Measurements from ENCODE around the gene LYZL4. TPM values are rescaled to one million over a fixed set of nuclear protein-coding genes. Genes with fewer than 3 reads are reported as not detected.
A peak's percentile ranks its signal among the peaks of the same experiment; 100 is the strongest.

The LYZL4 gene
- total and polyA plus RNA-seq, 2 donors (not counting 1 experiment from before 2014, with no cell fraction given), result not detected

GRCh38 chr3:42369832-42370231, 40.6 kb downstream of the LYZL4 start:
- H3K9me3 Mint-ChIP-seq (ENCODE audit: insufficient read depth), result peaks cover 5% of the 10 kb centered on the region

GRCh38 chr3:42369304-42369703, 41.1 kb downstream of the LYZL4 start:
- no peaks in the 10 kb centered on the region for H4K20me1 ChIP-seq (ENCODE audit: control insufficient read depth, insufficient read depth, low read length, poor library complexity, severe bottlenecking)
- H3K4me1 Mint-ChIP-seq, result no peaks in the 10 kb centered on the region
- ChIA-PET POLR2A (no interaction called here), CTCF (no interaction called here)
- no peak overlapping the region for H3K27ac Mint-ChIP-seq
- H3K4me3 Mint-ChIP-seq, result no peak overlapping the region
- H3K4me2 ChIP-seq (replicated peaks; ENCODE audit: low read depth, low read length, poor library complexity, severe bottlenecking), result peak overlapping the region; percentile 24
- H3K9me3 Mint-ChIP-seq (ENCODE audit: insufficient read depth), result peaks cover 7% of the 10 kb centered on the region
- no peaks in the 10 kb centered on the region for H3K36me3 ChIP-seq (replicated peaks in 1 of 2; ENCODE audit: control extremely low read depth in 1 of 2, control insufficient read depth in 1 of 2, extremely low read depth in 1 of 2, insufficient read depth in 2 of 2, low read length in 1 of 2)
- 69% methylated on average over 4 of the region's 4 CpGs for WGBS (ENCODE audit: insufficient coverage)
- H3K9ac ChIP-seq (ENCODE audit: low read length), result no peak overlapping the region
- H3K27me3 Mint-ChIP-seq, result peaks cover 15% of the 10 kb centered on the region
- H3K27me3 ChIP-seq (replicated peaks in 1 of 4; ENCODE audit: control extremely low read depth in 1 of 4, control insufficient read depth in 3 of 4, insufficient read depth in 4 of 4, low read length in 3 of 4), result peaks cover 0 to 6% (median 1%) of the 10 kb centered on the region in 4 experiments
- intact Hi-C loops (cut with micrococcal nuclease), result no loop called here
- H3K4me3 ChIP-seq (ENCODE audit: control extremely low read depth in 1 of 5, extremely low read depth in 1 of 5, insufficient read depth in 1 of 5, low read depth in 2 of 5, low read length in 4 of 5), result no peak overlapping the region
- peak overlapping the region; percentile 9 for H2AFZ ChIP-seq (ENCODE audit: insufficient read depth, low read depth, low read length, poor library complexity, severe bottlenecking)
- peak; percentile 57 for DNase-seq
- peak overlapping the region in 1 of 2 donors; percentile 18 for H3K27ac ChIP-seq (ENCODE audit: low read length in 2 of 2)
- H3K79me2 ChIP-seq (ENCODE audit: control insufficient read depth, insufficient read depth, low read length), result no peaks in the 10 kb centered on the region
- peaks cover 0 to 9% of the 10 kb centered on the region in 2 donors for H3K4me1 ChIP-seq (ENCODE audit: control insufficient read depth in 2 of 2, insufficient read depth in 2 of 2, low read length in 2 of 2)
- no peak for ATAC-seq (ENCODE audit: low read depth)
- peaks cover 0 to 3% (median 3%) of the 10 kb centered on the region in 3 donors for H3K9me3 ChIP-seq (ENCODE audit: control extremely low read depth in 1 of 3, control insufficient read depth in 2 of 3, insufficient read depth in 1 of 3, low read length in 2 of 3)
- TF ChIP-seq CTCF (IDR thresholded peaks at IDR 0.05), result no peak
- no peak for TF ChIP-seq EZH2 (IDR thresholded peaks at IDR 0.05; ENCODE audit: borderline replicate concordance, insufficient read depth, low read depth, low read length, poor library complexity, severe bottlenecking)

More at GRCh38 chr3:42369832-42370231, 40.6 kb downstream of the LYZL4 start:
- peak overlapping the region in 1 of 2 donors; percentile 18 for H3K27ac ChIP-seq (ENCODE audit: low read length in 2 of 2)
- H3K27me3 Mint-ChIP-seq, result peaks cover 15% of the 10 kb centered on the region
- H2AFZ ChIP-seq (ENCODE audit: insufficient read depth, low read depth, low read length, poor library complexity, severe bottlenecking), result no peak overlapping the region
- intact Hi-C loops (cut with micrococcal nuclease), result no loop called here
- no peaks in the 10 kb centered on the region for H4K20me1 ChIP-seq (ENCODE audit: control insufficient read depth, insufficient read depth, low read length, poor library complexity, severe bottlenecking)
- no peaks in the 10 kb centered on the region for H3K4me1 Mint-ChIP-seq
- H3K4me3 Mint-ChIP-seq, result no peak overlapping the region
- H3K4me3 ChIP-seq (ENCODE audit: control extremely low read depth in 1 of 5, extremely low read depth in 1 of 5, insufficient read depth in 1 of 5, low read depth in 2 of 5, low read length in 4 of 5), result no peak overlapping the region
- ChIA-PET CTCF (no interaction called here), POLR2A (no interaction called here)
- WGBS (ENCODE audit: insufficient coverage), result 100% methylated on average over 1 of the region's 4 CpGs
- no peaks in the 10 kb centered on the region for H3K79me2 ChIP-seq (ENCODE audit: control insufficient read depth, insufficient read depth, low read length)
- ATAC-seq (ENCODE audit: low read depth) (no peak), DNase-seq (no peak)
- H3K4me2 ChIP-seq (replicated peaks; ENCODE audit: low read depth, low read length, poor library complexity, severe bottlenecking), result no peak overlapping the region
- H3K4me1 ChIP-seq (ENCODE audit: control insufficient read depth in 2 of 2, insufficient read depth in 2 of 2, low read length in 2 of 2), result peaks cover 0 to 9% of the 10 kb centered on the region in 2 donors
- H3K9me3 ChIP-seq (ENCODE audit: control extremely low read depth in 1 of 3, control insufficient read depth in 2 of 3, insufficient read depth in 1 of 3, low read length in 2 of 3), result peaks cover 0 to 3% (median 1%) of the 10 kb centered on the region in 3 donors
- no peak overlapping the region for H3K9ac ChIP-seq (ENCODE audit: low read length)
- no peaks in the 10 kb centered on the region for H3K36me3 ChIP-seq (replicated peaks in 1 of 2; ENCODE audit: control extremely low read depth in 1 of 2, control insufficient read depth in 1 of 2, extremely low read depth in 1 of 2, insufficient read depth in 2 of 2, low read length in 1 of 2)
- no peak overlapping the region for H3K27ac Mint-ChIP-seq
- peaks cover 0 to 6% (median 1%) of the 10 kb centered on the region in 4 experiments for H3K27me3 ChIP-seq (replicated peaks in 1 of 4; ENCODE audit: control extremely low read depth in 1 of 4, control insufficient read depth in 3 of 4, insufficient read depth in 4 of 4, low read length in 3 of 4)
- TF ChIP-seq CTCF (IDR thresholded peaks at IDR 0.05) (no peak), EZH2 (IDR thresholded peaks at IDR 0.05; ENCODE audit: borderline replicate concordance, insufficient read depth, low read depth, low read length, poor library complexity, severe bottlenecking) (no peak)

Measured in B cell (primary cell).